Measurements from ENCODE around the gene MMP25.

DNA sequence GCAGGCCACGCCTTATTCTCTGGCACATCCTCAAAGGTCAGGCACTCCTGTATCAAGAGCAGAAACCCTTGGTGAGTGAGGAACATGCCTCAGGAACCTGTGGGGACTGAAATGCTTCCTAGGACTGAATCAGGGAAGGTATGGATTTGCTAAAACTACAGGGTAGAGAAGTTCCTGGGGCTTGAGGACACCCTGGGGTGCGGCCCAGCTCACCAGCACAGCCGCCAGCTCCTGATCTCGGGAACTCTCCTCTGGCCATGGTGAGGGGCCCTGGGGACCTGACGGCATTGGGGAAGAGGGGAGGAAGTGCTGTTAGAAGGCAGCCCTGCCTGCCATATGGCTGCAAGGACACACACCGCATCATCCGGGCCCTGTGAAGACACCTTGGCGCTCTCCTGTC is 45.2 kb downstream of the MMP25 start:
- TF ChIP-seq, protein P1, sequence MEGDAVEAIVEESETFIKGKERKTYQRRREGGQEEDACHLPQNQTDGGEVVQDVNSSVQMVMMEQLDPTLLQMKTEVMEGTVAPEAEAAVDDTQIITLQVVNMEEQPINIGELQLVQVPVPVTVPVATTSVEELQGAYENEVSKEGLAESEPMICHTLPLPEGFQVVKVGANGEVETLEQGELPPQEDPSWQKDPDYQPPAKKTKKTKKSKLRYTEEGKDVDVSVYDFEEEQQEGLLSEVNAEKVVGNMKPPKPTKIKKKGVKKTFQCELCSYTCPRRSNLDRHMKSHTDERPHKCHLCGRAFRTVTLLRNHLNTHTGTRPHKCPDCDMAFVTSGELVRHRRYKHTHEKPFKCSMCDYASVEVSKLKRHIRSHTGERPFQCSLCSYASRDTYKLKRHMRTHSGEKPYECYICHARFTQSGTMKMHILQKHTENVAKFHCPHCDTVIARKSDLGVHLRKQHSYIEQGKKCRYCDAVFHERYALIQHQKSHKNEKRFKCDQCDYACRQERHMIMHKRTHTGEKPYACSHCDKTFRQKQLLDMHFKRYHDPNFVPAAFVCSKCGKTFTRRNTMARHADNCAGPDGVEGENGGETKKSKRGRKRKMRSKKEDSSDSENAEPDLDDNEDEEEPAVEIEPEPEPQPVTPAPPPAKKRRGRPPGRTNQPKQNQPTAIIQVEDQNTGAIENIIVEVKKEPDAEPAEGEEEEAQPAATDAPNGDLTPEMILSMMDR (IDR thresholded peaks at IDR 0.05), result no peak
- TF ChIP-seq POLR2AphosphoS5 (IDR thresholded peaks at IDR 0.05; ENCODE audit: low read depth, low read length), result no peak
- no peak for TF ChIP-seq SIN3A (IDR thresholded peaks at IDR 0.05; ENCODE audit: borderline replicate concordance, insufficient read depth, low read depth, low read length)
- no peak for TF ChIP-seq TCF7L2 (IDR thresholded peaks at IDR 0.05; ENCODE audit: low read depth, low read length)
- no peak for TF ChIP-seq REST (IDR thresholded peaks at IDR 0.05; ENCODE audit: insufficient read depth in 1 of 2, low read depth in 2 of 2, low read length in 1 of 2)

Measured in Panc1 (cell line).